GM23248 (cell line): ENCODE measurements around the gene OPRD1. TPM values are rescaled to one million over a fixed set of nuclear protein-coding genes. Genes with fewer than 3 reads are reported as not detected.

Experiments used
- DNase-seq: peaks from one replicate; pipeline ENCODE4 v3.0.0-alpha.2; 2015
- H2AFZ ChIP-seq: fragments of 200-600 bp; sonication (generic); 2 replicates; pipeline ENCODE4 v1.6.1; 2016; ENCODE audit warnings: antibody characterized with exemption
- H3F3A ChIP-seq: fragments of 200-600 bp; sonication (generic); 2 replicates; pipeline ENCODE4 v1.6.1; 2016; ENCODE audit warnings: mild to moderate bottlenecking, antibody characterized with exemption, mixed run types; ENCODE audit not compliant: insufficient read depth
- H3K27ac ChIP-seq: fragments of 200-600 bp; sonication (generic); 2 replicates; pipeline ENCODE4 v1.5.1; 2016; ENCODE audit warnings: mild to moderate bottlenecking
- H3K27me3 ChIP-seq: fragments of 200-600 bp; sonication (generic); replicated peaks from 2 replicates; pipeline ENCODE4 v1.6.1; 2016; ENCODE audit warnings: mild to moderate bottlenecking; ENCODE audit not compliant: insufficient read depth
- H3K36me3 ChIP-seq: fragments of 200-600 bp; sonication (generic); 2 replicates; pipeline ENCODE4 v1.6.1; 2016; ENCODE audit warnings: low read depth, mild to moderate bottlenecking
- H3K4me1 ChIP-seq: fragments of 200-600 bp; sonication (generic); 2 replicates; pipeline ENCODE4 v1.6.1; 2016; ENCODE audit warnings: mild to moderate bottlenecking; ENCODE audit not compliant: insufficient read depth
- H3K4me2 ChIP-seq: fragments of 200-600 bp; sonication (generic); one replicate; pipeline ENCODE4 v1.6.1; 2016; ENCODE audit warnings: mild to moderate bottlenecking; ENCODE audit not compliant: unreplicated experiment
- H3K4me3 ChIP-seq: fragments of 200-600 bp; sonication (generic); 2 replicates; pipeline ENCODE4 v1.5.1; 2016; ENCODE audit warnings: mild to moderate bottlenecking
- H3K79me2 ChIP-seq: fragments of 200-600 bp; sonication (generic); 2 replicates; pipeline ENCODE4 v1.6.1; 2016; ENCODE audit warnings: mild to moderate bottlenecking; ENCODE audit not compliant: insufficient read depth
- H3K9ac ChIP-seq: fragments of 200-600 bp; sonication (generic); 2 replicates; pipeline ENCODE4 v1.6.1; 2016; ENCODE audit warnings: mild to moderate bottlenecking
- H3K9me2 ChIP-seq: fragments of 200-600 bp; sonication (generic); 2 replicates; pipeline ENCODE4 v1.6.1; 2016; ENCODE audit warnings: mixed run types, mild to moderate bottlenecking, moderate library complexity; ENCODE audit not compliant: insufficient read depth
- H3K9me3 ChIP-seq: fragments of 200-600 bp; sonication (generic); one replicate; pipeline ENCODE4 v1.6.1; 2017; ENCODE audit warnings: low read depth
- H4K20me1 ChIP-seq: fragments of 200-600 bp; sonication (generic); 2 replicates; pipeline ENCODE4 v1.6.0; 2016; ENCODE audit not compliant: insufficient read depth
- EZH2 ChIP-seq: fragments of 200-600 bp; sonication (generic); IDR thresholded peaks from 2 replicates; pipeline ENCODE4 v1.6.1; 2018; ENCODE audit warnings: antibody characterized with exemption, mild to moderate bottlenecking; ENCODE audit not compliant: insufficient read depth, poor library complexity, severe bottlenecking
- EZH2phosphoT487 ChIP-seq: fragments of 200-600 bp; sonication (generic); IDR thresholded peaks from 2 replicates; pipeline ENCODE4 v1.6.1; 2018; ENCODE audit warnings: antibody characterized with exemption, moderate library complexity, mild to moderate bottlenecking, low read depth; ENCODE audit not compliant: insufficient read depth
- WGBS, 2 experiments: methylation state at CpG; one replicate each; pipeline ENCODE4 v1.1.6; 2015 to 2017; ENCODE audit warnings: low lambda C conversion rate in 2 of 2, low coverage in 1 of 2; ENCODE audit errors: missing lambda C conversion rate in 2 of 2; 5-methylcytosine and 5-hydroxymethylcytosine counted together
- in situ Hi-C: fragments of 300-500 bp; cut with MboI; formaldehyde crosslinking; loops from 2 replicates; pipeline ENCODE4 v1.15.0; 2020
- polyA plus RNA-seq: library from polyadenylated mRNA; unstranded; fragments of >200 nt; fragmentation: Nextera tagmentation; extraction: Ambion mirVana; gene quantifications from 2 replicates; pipeline ENCODE4 v1.2.1, GENCODE V29; 2016
- total RNA-seq: library from RNA; depleted of rRNA; stranded (reverse); fragments of >200 nt; shearing (Covaris generic); gene quantifications from 2 replicates; pipeline ENCODE4 v1.2.3, GENCODE V29; 2014

Gene OPRD1
- total and polyA plus RNA-seq, 2 experiments from 2014 or later, result not detected

DNA sequence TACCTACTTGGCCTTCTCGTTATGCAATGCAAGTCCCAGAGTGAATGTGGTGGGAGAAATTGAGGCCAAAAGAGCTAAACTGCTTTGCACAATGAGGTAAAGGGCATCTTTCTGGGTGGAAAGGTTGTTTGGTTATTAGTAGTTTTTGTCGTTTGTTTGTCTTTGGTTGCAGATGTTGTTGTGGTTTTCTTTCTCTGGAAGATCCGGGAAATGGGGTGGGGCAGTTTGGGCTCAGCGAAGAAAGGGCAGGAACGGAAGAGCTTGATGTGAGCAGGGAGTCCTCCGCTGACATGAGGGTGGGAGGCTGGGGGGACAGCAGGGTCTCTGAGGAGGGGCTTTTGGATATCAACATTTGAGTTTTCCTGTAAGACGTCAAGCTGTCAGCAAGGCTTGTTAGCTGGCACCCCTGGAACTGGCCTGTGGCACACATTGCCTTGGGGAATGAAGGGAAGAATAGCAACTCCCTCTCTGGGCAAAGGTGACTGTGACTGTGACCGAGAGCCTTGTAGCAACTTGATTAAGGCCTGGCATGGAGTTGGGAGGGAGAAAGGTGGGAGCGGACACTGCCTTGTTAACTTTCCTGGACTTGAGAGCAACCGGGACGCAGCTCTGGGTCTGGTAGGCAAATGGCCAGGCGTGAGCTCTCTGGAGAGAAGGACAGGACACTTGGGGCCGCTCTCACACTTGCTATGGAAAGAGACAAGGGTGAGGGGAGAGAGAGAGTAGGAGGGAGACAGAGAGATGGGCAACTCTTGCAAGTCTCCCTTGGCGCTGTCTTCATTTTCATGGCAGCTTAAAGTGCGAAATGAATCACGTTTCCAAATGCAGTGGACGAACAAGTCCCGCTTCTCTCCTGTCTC, 15.4 kb upstream of the OPRD1 start:
- no peaks in the 10 kb centered on the region for H4K20me1 ChIP-seq
- TF ChIP-seq EZH2phosphoT487, result no peak
- TF ChIP-seq EZH2, result no peak
- H2AFZ ChIP-seq, result no peak overlapping the region
- in situ Hi-C loops, result no loop called here
- no peak overlapping the region for H3K9ac ChIP-seq
- no peak for DNase-seq
- H3K36me3 ChIP-seq, result no peaks in the 10 kb centered on the region
- H3F3A ChIP-seq, result no peaks in the 10 kb centered on the region
- H3K4me3 ChIP-seq, result no peak overlapping the region
- WGBS, 2 experiments, result 43 to 44% methylated on average over 18 of the region's 18 CpGs
- no peaks in the 10 kb centered on the region for H3K9me2 ChIP-seq
- H3K27ac ChIP-seq, result no peak overlapping the region
- no peaks in the 10 kb centered on the region for H3K9me3 ChIP-seq
- no peak overlapping the region for H3K4me2 ChIP-seq
- H3K27me3 ChIP-seq, result peaks cover 11% of the 10 kb centered on the region; the same call in 1 of the 2 replicates
- H3K4me1 ChIP-seq, result no peaks in the 10 kb centered on the region
- no peaks in the 10 kb centered on the region for H3K79me2 ChIP-seq

DNA sequence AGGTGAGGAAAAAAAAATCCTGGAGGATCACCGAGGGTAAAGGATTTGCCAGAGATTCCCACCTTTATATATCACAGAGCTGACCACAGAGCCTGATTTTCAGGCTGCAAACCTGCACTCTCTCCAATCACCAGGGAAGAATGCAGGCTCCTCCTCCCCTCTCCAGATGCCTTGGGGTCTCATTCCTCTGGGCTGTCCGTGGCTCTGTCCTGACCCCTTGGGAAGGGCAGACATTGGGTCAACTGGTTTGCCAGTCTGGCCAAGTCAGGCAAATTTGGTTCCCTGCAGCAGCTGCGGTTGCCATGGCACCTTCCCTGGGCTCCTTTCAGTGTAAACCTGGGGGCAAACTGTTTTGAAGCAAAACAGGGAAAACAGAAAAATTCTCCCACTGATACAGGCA, 11.6 kb upstream of the OPRD1 start:
- Histone ChIP-seq H4K20me1 (no peaks in the 10 kb centered on the region), H3K79me2 (no peaks in the 10 kb centered on the region), H3K9me2 (no peaks in the 10 kb centered on the region), H3K4me1 (no peaks in the 10 kb centered on the region), H3K4me2 (no peak overlapping the region), H3K9ac (no peak overlapping the region), H3F3A (no peaks in the 10 kb centered on the region), H3K27me3 (peaks cover 11% of the 10 kb centered on the region; the same call in 1 of the 2 replicates), H2AFZ (no peak overlapping the region), H3K36me3 (no peaks in the 10 kb centered on the region), H3K9me3 (no peaks in the 10 kb centered on the region), H3K27ac (no peak overlapping the region), H3K4me3 (no peak overlapping the region)
- DNase-seq, result no peak
- in situ Hi-C loops, result no loop called here
- WGBS, 2 experiments, result 42% methylated on average over 3 of the region's 3 CpGs
- no peak for TF ChIP-seq EZH2phosphoT487
- no peak for TF ChIP-seq EZH2

DNA sequence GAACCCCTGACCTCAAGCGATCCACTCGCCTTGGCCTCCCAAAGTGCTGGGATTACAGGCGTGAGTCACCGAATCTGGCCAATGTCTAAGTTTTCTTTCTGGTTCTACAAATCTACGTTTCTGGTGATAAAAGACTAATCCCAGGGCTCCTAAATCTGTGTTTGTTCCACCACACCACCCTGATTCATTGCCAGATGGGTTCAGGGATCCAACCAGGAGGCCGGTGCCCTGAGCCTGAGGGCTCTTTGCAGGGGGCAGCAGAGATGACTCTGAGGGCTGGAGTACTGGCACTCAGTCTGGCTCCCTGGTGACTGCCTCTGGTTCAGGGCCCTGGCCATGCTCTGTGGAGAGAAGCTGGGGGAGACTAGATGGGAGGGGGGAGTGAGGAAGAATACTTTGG, 10.5 kb upstream of the OPRD1 start:
- no peaks in the 10 kb centered on the region for H3K9me2 ChIP-seq
- TF ChIP-seq EZH2 (no peak), EZH2phosphoT487 (no peak)

DNA sequence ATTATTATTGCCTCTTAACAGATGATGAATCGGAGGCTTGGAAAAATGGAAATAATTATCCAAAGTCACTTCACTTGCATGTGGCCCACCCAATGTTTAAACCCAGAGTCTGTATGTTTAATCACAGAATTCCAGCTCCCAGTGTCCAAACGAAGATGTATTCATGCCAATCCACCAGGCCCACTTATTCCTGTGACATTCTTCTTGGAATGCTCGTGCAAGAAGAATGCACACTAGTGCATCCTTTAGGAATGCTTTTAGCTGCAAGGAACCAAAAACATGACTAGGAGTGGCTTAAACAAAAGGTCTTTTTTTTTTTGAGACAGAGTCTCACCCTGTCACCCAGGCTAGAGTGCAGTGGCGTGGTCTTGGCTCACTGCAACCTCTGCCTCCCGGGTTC, 8.9 kb upstream of the OPRD1 start:
- no peaks in the 10 kb centered on the region for H3K9me3 ChIP-seq
- no peaks in the 10 kb centered on the region for H3K36me3 ChIP-seq
- H3K27me3 ChIP-seq, result 0 out of 2 replicates have a peak, but pooled peaks cover 6% of the 10 kb centered on the region
- H3F3A ChIP-seq, result no peaks in the 10 kb centered on the region
- no peak overlapping the region for H3K4me2 ChIP-seq
- no peaks in the 10 kb centered on the region for H3K9me2 ChIP-seq
- H3K4me1 ChIP-seq, result no peaks in the 10 kb centered on the region
- DNase-seq, result no peak
- no peak overlapping the region for H3K9ac ChIP-seq
- no peaks in the 10 kb centered on the region for H4K20me1 ChIP-seq
- in situ Hi-C loops, result no loop called here
- H3K27ac ChIP-seq, result no peak overlapping the region
- no peaks in the 10 kb centered on the region for H3K79me2 ChIP-seq
- no peak overlapping the region for H3K4me3 ChIP-seq
- no peak overlapping the region for H2AFZ ChIP-seq
- TF ChIP-seq EZH2 (no peak), EZH2phosphoT487 (no peak)
- 43 to 47% methylated on average over 5 of the region's 5 CpGs for WGBS, 2 experiments

More for the DNA sequence above, 10.5 kb upstream of the OPRD1 start:
- H3K27ac ChIP-seq, result no peak overlapping the region
- 90% methylated on average over 6 of the region's 6 CpGs for WGBS, 2 experiments
- no peaks in the 10 kb centered on the region for H3K36me3 ChIP-seq
- in situ Hi-C loops, result no loop called here
- H3K27me3 ChIP-seq, result peaks cover 6% of the 10 kb centered on the region; the same call in 1 of the 2 replicates
- no peak for DNase-seq
- no peak overlapping the region for H3K9ac ChIP-seq
- no peaks in the 10 kb centered on the region for H3F3A ChIP-seq
- H3K4me3 ChIP-seq, result no peak overlapping the region
- H3K4me2 ChIP-seq, result no peak overlapping the region
- H4K20me1 ChIP-seq, result no peaks in the 10 kb centered on the region
- no peaks in the 10 kb centered on the region for H3K4me1 ChIP-seq
- H2AFZ ChIP-seq, result no peak overlapping the region
- H3K79me2 ChIP-seq, result no peaks in the 10 kb centered on the region
- H3K9me3 ChIP-seq, result no peaks in the 10 kb centered on the region
